Ishikawa (cell line): ENCODE measurements around the gene GRK5.

Experiments used
- CEBPB ChIP-seq: IDR thresholded peaks from 2 replicates; pipeline ENCODE4 v1.6.1; 2012
- CREB1 ChIP-seq: IDR thresholded peaks from 2 replicates; pipeline ENCODE4 v1.6.1; 2012; ENCODE audit warnings: low read depth
- EGR1 ChIP-seq: IDR thresholded peaks from 2 replicates; pipeline ENCODE4 v1.6.1; 2012
- EP300 ChIP-seq: IDR thresholded peaks from 2 replicates; pipeline ENCODE4 v1.6.1; 2012; ENCODE audit warnings: borderline replicate concordance
- FOXM1 ChIP-seq: IDR thresholded peaks from 2 replicates; pipeline ENCODE4 v1.6.1; 2012; ENCODE audit warnings: low read depth, borderline replicate concordance
- NFIC ChIP-seq: IDR thresholded peaks from 2 replicates; pipeline ENCODE4 v1.6.1; 2012
- RAD21 ChIP-seq: IDR thresholded peaks from 2 replicates; pipeline ENCODE4 v1.6.1; 2012; ENCODE audit warnings: low read depth
- REST ChIP-seq: IDR thresholded peaks from 2 replicates; pipeline ENCODE4 v1.6.1; 2012; ENCODE audit warnings: low read depth, mild to moderate bottlenecking
- TAF1 ChIP-seq: IDR thresholded peaks from 2 replicates; pipeline ENCODE4 v1.6.1; 2012; ENCODE audit warnings: low read depth, mild to moderate bottlenecking
- TCF12 ChIP-seq: IDR thresholded peaks from 2 replicates; pipeline ENCODE4 v1.6.1; 2012; ENCODE audit warnings: low read depth
- TEAD4 ChIP-seq: IDR thresholded peaks from 2 replicates; pipeline ENCODE4 v1.6.1; 2012
- YY1 ChIP-seq: IDR thresholded peaks from 2 replicates; pipeline ENCODE4 v1.6.1; 2012; ENCODE audit warnings: low read depth
- ZBTB7A ChIP-seq: IDR thresholded peaks from 2 replicates; pipeline ENCODE4 v1.6.1; 2012; ENCODE audit warnings: low read depth
- TF ChIP-seq, protein P1 (sequence below): IDR thresholded peaks from 2 replicates; pipeline ENCODE4 v1.6.1; 2012
- TF ChIP-seq, protein P2 (sequence below): IDR thresholded peaks from 2 replicates; pipeline ENCODE4 v1.6.1; 2012

GRK5 gene

DNA sequence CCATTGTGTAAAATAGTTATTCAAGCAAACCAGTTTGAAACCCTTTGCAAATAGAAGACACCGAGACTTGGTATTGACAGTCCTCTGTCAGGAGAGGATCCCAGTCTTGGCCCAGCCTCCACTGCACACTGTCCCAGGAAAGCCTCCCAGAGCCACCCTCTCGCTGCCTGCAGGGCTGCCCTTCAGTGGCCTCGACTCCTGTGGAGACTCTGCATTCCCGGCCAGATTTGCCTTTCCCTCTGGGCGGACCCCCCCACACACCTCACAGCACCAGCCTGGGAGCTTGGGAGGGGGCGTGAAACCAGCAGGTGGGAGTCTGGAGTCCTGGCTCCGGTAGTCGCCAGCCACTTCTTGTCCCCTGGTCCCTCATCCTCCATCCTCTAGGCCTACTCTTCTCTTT, 48.7 kb downstream of the GRK5 start:
- TF ChIP-seq TAF1: no peak
- no peak for TF ChIP-seq ZBTB7A
- no peak for TF ChIP-seq REST
- TF ChIP-seq EGR1: no peak
- no peak for TF ChIP-seq TEAD4
- no peak for TF ChIP-seq NFIC
- no peak for TF ChIP-seq TCF12
- TF ChIP-seq, protein P1, sequence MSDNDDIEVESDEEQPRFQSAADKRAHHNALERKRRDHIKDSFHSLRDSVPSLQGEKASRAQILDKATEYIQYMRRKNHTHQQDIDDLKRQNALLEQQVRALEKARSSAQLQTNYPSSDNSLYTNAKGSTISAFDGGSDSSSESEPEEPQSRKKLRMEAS: no peak
- no peak for TF ChIP-seq EP300

DNA sequence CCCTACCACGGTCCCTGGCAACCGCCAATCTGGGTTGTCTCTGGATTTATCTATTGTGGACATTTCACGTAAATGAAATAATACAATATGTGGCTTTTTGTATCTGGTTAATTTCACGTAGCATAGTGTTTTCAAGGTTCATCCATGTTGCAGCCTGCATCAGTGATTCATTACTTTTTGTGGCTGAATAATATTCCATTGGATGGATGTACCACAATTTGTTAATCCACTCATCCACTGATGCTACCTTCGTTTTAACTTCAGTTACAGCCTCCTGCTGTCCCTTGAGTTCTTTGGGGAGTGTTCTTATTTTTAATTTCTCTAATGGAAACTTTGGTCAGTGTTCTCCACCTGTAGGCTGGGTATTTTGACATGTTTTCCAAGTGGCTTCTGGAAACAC, 49.5 kb downstream of the GRK5 start:
- TF ChIP-seq CEBPB (no peak), EP300 (no peak), FOXM1 (no peak), TAF1 (no peak), RAD21 (no peak), YY1 (no peak)
- TF ChIP-seq, protein P1: no peak
- TF ChIP-seq, protein P2, sequence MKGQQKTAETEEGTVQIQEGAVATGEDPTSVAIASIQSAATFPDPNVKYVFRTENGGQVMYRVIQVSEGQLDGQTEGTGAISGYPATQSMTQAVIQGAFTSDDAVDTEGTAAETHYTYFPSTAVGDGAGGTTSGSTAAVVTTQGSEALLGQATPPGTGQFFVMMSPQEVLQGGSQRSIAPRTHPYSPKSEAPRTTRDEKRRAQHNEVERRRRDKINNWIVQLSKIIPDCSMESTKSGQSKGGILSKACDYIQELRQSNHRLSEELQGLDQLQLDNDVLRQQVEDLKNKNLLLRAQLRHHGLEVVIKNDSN: no peak

- TF ChIP-seq REST (no peak), EP300 (no peak), TEAD4 (no peak), ZBTB7A (no peak), NFIC (no peak), TAF1 (no peak)
- TF ChIP-seq, protein P2: no peak
Measured at GRCh38 chr10:119257899-119258419, 50.6 kb downstream of the GRK5 start.

- no peak for TF ChIP-seq YY1
- no peak for TF ChIP-seq EP300
- no peak for TF ChIP-seq NFIC
- TF ChIP-seq RAD21: no peak
- no peak for TF ChIP-seq REST
- TF ChIP-seq TAF1: no peak
- no peak for TF ChIP-seq CREB1
- TF ChIP-seq TEAD4: no peak
- no peak for TF ChIP-seq FOXM1
- TF ChIP-seq CEBPB: no peak
- no peak for TF ChIP-seq ZBTB7A
- TF ChIP-seq, protein P2: no peak
- TF ChIP-seq EGR1: no peak
- TF ChIP-seq, protein P1: no peak
- TF ChIP-seq TCF12: no peak
Measured at GRCh38 chr10:119259345-119259744, 52.0 kb downstream of the GRK5 start.
